HL-60 (cell line): ENCODE results near the gene EHD1.

Experiments
- TF ChIP-seq, protein P1 (sequence below): IDR thresholded peaks from one replicate; pipeline ENCODE4 v1.5.1; 2011; ENCODE audit warnings: low read length, control low read depth, inconsistent platforms; ENCODE audit not compliant: insufficient read depth
- TF ChIP-seq, protein P2 (sequence below): IDR thresholded peaks from 2 replicates; pipeline ENCODE4 v1.6.1; 2012; ENCODE audit warnings: low read depth; ENCODE audit not compliant: insufficient replicate concordance

DNA sequence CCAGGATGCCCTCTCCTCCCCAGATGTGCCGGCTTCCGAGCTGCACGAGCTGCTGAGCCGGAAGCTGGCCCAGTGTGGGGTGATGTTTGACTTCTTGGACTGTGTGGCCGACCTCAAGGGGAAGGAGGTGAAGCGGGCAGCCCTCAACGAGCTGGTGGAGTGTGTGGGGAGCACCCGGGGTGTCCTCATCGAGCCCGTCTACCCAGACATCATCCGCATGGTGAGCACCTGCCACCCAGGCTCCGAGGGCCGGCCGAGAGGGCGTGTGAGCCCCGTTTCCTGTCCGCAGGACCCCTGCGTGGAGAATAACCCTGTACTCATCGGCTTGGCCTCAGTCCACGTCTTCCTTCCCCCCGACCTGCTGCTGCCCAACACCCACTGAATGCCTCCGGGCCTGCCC is 48.3 kb upstream of the EHD1 start:
- TF ChIP-seq, protein P1, sequence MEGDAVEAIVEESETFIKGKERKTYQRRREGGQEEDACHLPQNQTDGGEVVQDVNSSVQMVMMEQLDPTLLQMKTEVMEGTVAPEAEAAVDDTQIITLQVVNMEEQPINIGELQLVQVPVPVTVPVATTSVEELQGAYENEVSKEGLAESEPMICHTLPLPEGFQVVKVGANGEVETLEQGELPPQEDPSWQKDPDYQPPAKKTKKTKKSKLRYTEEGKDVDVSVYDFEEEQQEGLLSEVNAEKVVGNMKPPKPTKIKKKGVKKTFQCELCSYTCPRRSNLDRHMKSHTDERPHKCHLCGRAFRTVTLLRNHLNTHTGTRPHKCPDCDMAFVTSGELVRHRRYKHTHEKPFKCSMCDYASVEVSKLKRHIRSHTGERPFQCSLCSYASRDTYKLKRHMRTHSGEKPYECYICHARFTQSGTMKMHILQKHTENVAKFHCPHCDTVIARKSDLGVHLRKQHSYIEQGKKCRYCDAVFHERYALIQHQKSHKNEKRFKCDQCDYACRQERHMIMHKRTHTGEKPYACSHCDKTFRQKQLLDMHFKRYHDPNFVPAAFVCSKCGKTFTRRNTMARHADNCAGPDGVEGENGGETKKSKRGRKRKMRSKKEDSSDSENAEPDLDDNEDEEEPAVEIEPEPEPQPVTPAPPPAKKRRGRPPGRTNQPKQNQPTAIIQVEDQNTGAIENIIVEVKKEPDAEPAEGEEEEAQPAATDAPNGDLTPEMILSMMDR: no peak
- TF ChIP-seq, protein P2, sequence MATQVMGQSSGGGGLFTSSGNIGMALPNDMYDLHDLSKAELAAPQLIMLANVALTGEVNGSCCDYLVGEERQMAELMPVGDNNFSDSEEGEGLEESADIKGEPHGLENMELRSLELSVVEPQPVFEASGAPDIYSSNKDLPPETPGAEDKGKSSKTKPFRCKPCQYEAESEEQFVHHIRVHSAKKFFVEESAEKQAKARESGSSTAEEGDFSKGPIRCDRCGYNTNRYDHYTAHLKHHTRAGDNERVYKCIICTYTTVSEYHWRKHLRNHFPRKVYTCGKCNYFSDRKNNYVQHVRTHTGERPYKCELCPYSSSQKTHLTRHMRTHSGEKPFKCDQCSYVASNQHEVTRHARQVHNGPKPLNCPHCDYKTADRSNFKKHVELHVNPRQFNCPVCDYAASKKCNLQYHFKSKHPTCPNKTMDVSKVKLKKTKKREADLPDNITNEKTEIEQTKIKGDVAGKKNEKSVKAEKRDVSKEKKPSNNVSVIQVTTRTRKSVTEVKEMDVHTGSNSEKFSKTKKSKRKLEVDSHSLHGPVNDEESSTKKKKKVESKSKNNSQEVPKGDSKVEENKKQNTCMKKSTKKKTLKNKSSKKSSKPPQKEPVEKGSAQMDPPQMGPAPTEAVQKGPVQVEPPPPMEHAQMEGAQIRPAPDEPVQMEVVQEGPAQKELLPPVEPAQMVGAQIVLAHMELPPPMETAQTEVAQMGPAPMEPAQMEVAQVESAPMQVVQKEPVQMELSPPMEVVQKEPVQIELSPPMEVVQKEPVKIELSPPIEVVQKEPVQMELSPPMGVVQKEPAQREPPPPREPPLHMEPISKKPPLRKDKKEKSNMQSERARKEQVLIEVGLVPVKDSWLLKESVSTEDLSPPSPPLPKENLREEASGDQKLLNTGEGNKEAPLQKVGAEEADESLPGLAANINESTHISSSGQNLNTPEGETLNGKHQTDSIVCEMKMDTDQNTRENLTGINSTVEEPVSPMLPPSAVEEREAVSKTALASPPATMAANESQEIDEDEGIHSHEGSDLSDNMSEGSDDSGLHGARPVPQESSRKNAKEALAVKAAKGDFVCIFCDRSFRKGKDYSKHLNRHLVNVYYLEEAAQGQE: no peak
